HEK293T (cell line): ENCODE results near the gene PTPN21.

ENCODE experiments used
- CTCF ChIA-PET: fragments of 350-600 bp; formaldehyde crosslinking; extraction: SDS; loops from one replicate; lab custom pipeline; 2021; ENCODE audit warnings: antibody characterized with exemption, inconsistent platforms; lab: Yijun Ruan, JAX
- POLR2A ChIA-PET: fragments of 350-600 bp; formaldehyde crosslinking; extraction: SDS; loops from one replicate; lab custom pipeline; 2020; ENCODE audit warnings: antibody characterized with exemption, inconsistent platforms; lab: Yijun Ruan, JAX
- DNase-seq: peaks from one replicate; pipeline ENCODE4 v3.0.0; 2012; ENCODE audit warnings: mixed read lengths; ENCODE audit errors: extremely low spot score
- ARNT ChIP-seq: fragments of 450-650 bp; IDR thresholded peaks from 2 replicates; pipeline ENCODE4 v1.6.1; 2017; ENCODE audit warnings: mild to moderate bottlenecking
- BHLHE40 ChIP-seq: fragments of 450-650 bp; IDR thresholded peaks from 2 replicates; pipeline ENCODE4 v1.6.1; 2016; ENCODE audit warnings: mild to moderate bottlenecking, moderate library complexity, borderline replicate concordance
- CTBP1 ChIP-seq: fragments of 450-650 bp; IDR thresholded peaks from 2 replicates; pipeline ENCODE4 v1.6.1; 2016; ENCODE audit warnings: borderline replicate concordance
- ELF4 ChIP-seq: fragments of 450-650 bp; IDR thresholded peaks from 2 replicates; pipeline ENCODE4 v1.6.1; 2017; ENCODE audit warnings: antibody characterized with exemption
- FOXA1 ChIP-seq: fragments of 450-650 bp; IDR thresholded peaks from 2 replicates; pipeline ENCODE4 v1.6.1; 2016; ENCODE audit warnings: mild to moderate bottlenecking
- FOXK2 ChIP-seq: fragments of 450-650 bp; IDR thresholded peaks from 2 replicates; pipeline ENCODE4 v1.6.1; 2016; ENCODE audit warnings: mild to moderate bottlenecking
- FOXM1 ChIP-seq: fragments of 450-650 bp; IDR thresholded peaks from 2 replicates; pipeline ENCODE4 v1.6.1; 2017; ENCODE audit warnings: mild to moderate bottlenecking, borderline replicate concordance
- HDGF ChIP-seq: fragments of 450-650 bp; IDR thresholded peaks from 2 replicates; pipeline ENCODE4 v1.6.1; 2017; ENCODE audit warnings: antibody characterized with exemption, borderline replicate concordance
- L3MBTL2 ChIP-seq: fragments of 450-650 bp; conservative IDR thresholded peaks from 2 replicates; pipeline ENCODE4 v1.6.1; 2016; ENCODE audit warnings: mild to moderate bottlenecking
- LEF1 ChIP-seq: fragments of 450-650 bp; IDR thresholded peaks from 2 replicates; pipeline ENCODE4 v1.6.1; 2017; ENCODE audit warnings: mild to moderate bottlenecking, borderline replicate concordance
- NFRKB ChIP-seq: fragments of 450-650 bp; IDR thresholded peaks from 2 replicates; pipeline ENCODE4 v1.6.1; 2016; ENCODE audit warnings: mild to moderate bottlenecking, moderate library complexity
- PKNOX1 ChIP-seq: fragments of 450-650 bp; IDR thresholded peaks from 2 replicates; pipeline ENCODE4 v1.6.1; 2016
- SP1 ChIP-seq: fragments of 450-650 bp; IDR thresholded peaks from 2 replicates; pipeline ENCODE4 v1.6.1; 2017
- SUZ12 ChIP-seq: fragments of 450-650 bp; IDR thresholded peaks from 2 replicates; pipeline ENCODE4 v1.6.1; 2016; ENCODE audit warnings: mild to moderate bottlenecking
- TARDBP ChIP-seq: fragments of 450-650 bp; IDR thresholded peaks from 2 replicates; pipeline ENCODE4 v1.6.1; 2016
- ZNF384 ChIP-seq: fragments of 450-650 bp; IDR thresholded peaks from 2 replicates; pipeline ENCODE4 v1.6.1; 2016

PTPN21 gene

GRCh38 chr14:88507208-88507607, 47.6 kb downstream of the PTPN21 start:
- POLR2A ChIA-PET = no interaction called here
- DNase-seq = no peak
- TF ChIP-seq ZNF384 (no peak), CTBP1 (no peak)
- CTCF ChIA-PET = no interaction called here

- TF ChIP-seq ELF4 (no peak), ARNT (no peak), BHLHE40 (no peak), SUZ12 (no peak), TARDBP (no peak)
- CTCF ChIA-PET = interaction anchor here (0.7 kb wide), 1 partner anchor 317 kb away, joined by 3 read pairs; no protein-coding TSS in a partner anchor
- no peak for DNase-seq
- POLR2A ChIA-PET = no interaction called here
Measured at GRCh38 chr14:88505621-88506020, 49.2 kb downstream of the PTPN21 start.

GRCh38 chr14:88504602-88505001, 50.2 kb downstream of the PTPN21 start:
- POLR2A ChIA-PET = no interaction called here
- CTCF ChIA-PET = no interaction called here
- DNase-seq = no peak
- TF ChIP-seq PKNOX1 = no peak
- no peak for TF ChIP-seq FOXK2

DNA sequence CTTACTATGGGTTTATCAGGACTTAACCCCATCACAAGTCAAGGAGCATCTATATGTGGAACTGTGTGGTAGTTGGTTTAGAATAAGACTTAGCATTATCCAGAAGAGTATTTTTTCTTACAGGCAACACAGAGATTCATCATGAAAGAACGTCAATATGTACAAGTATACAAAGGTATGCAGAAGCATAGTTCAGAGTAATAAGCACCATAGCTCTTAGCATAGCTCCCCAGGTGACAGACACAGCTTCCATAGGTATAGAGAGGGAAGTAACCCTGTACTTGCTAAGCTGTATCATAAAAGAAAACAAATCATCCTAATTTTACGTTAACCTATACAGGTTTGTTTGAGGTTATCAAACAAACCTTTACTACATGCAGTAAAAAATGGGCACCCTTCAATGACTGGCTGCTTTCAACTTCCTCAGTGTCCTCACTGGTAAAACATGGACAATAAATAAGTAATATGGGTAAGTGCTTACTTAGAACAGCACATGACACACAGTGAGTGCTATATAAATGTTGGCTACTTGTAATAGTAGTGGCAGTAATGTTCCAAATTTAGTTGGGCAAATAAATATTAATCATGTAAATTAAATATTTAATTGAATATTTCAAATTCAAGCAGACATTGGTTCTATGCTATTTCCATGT, 50.9 kb downstream of the PTPN21 start:
- TF ChIP-seq BHLHE40 = no peak
- TF ChIP-seq L3MBTL2 = no peak
- TF ChIP-seq ARNT = no peak
- DNase-seq = no peak
- POLR2A ChIA-PET = no interaction called here
- CTCF ChIA-PET = no interaction called here

DNA sequence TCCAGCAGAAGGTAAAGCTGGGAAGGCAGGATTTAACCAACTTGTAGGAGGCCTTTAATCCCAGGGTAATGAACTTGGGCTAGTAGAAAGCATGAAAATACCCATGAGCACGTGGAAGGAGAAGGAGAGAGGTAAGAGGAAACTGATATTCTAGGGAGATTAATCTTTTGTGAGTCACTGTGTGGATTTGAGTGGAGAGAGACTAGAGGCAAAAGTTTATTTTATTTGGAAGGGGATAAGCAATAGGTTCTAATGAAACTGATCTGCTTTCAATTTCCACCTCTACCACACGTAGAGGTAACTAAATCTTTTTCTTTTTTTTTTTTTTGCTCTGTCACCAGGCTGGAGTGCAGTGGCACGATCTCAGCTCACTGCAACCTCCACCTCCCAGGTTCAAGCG, 52.1 kb downstream of the PTPN21 start:
- ChIA-PET POLR2A (no interaction called here), CTCF (no interaction called here)
- TF ChIP-seq BHLHE40 = no peak
- no peak for TF ChIP-seq FOXM1
- TF ChIP-seq ELF4 = no peak
- TF ChIP-seq SUZ12 = no peak
- TF ChIP-seq PKNOX1 = no peak
- TF ChIP-seq CTBP1 = no peak
- TF ChIP-seq HDGF = no peak
- no peak for TF ChIP-seq SP1
- TF ChIP-seq FOXA1 = no peak
- no peak for TF ChIP-seq LEF1
- no peak for TF ChIP-seq NFRKB
- TF ChIP-seq TARDBP = no peak
- TF ChIP-seq FOXK2 = no peak
- no peak for TF ChIP-seq ZNF384
- no peak for TF ChIP-seq L3MBTL2
- DNase-seq = no peak

GRCh38 chr14:88500611-88501010, 54.2 kb downstream of the PTPN21 start:
- no peak for DNase-seq
- ChIA-PET CTCF (no interaction called here), POLR2A (no interaction called here)
- TF ChIP-seq FOXM1 (no peak), SUZ12 (no peak), PKNOX1 (no peak), CTBP1 (no peak), ZNF384 (no peak), ELF4 (no peak), NFRKB (no peak), TARDBP (no peak), SP1 (no peak), FOXK2 (no peak), FOXA1 (no peak), HDGF (no peak)

GRCh38 chr14:88499225-88499624, 55.6 kb downstream of the PTPN21 start:
- ChIA-PET CTCF (interaction anchor here (0.8 kb wide), 1 partner anchor 14 kb away, joined by 3 read pairs; no protein-coding TSS in a partner anchor), POLR2A (no interaction called here)
- DNase-seq = no peak
- no peak for TF ChIP-seq SUZ12
- TF ChIP-seq FOXK2 = no peak
- TF ChIP-seq FOXM1 = no peak
- TF ChIP-seq BHLHE40 = no peak

DNA sequence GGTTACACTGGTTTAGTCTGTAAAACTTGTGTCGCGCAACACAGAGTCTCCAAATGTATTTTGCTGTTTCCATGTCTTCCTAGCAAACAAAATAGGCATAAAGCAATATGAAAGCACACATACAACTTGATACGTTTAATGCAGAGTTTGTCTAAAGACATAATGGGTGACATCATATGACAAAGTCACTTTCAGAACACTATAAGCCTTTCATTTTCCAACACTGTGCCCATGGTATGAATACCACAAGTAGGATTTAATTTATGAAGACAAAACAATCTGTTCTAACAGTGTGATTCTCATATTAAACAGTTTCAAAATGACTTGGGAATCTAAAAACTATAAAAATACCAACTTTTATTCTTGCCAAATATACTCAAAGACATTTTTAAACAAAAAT, 58.4 kb downstream of the PTPN21 start:
- POLR2A ChIA-PET = no interaction called here
- CTCF ChIA-PET = no interaction called here
- no peak for TF ChIP-seq SP1
- TF ChIP-seq ELF4 = no peak
- no peak for TF ChIP-seq ZNF384
- TF ChIP-seq HDGF = no peak
- no peak for TF ChIP-seq FOXK2
- no peak for TF ChIP-seq TARDBP
- TF ChIP-seq LEF1 = no peak
- TF ChIP-seq L3MBTL2 = no peak
- no peak for TF ChIP-seq ARNT
- no peak for TF ChIP-seq NFRKB
- no peak for TF ChIP-seq FOXM1
- TF ChIP-seq BHLHE40 = no peak
- TF ChIP-seq PKNOX1 = no peak
- no peak for TF ChIP-seq SUZ12
- TF ChIP-seq FOXA1 = no peak
- TF ChIP-seq CTBP1 = no peak
- DNase-seq = no peak
